HG02623 (cell line): ENCODE data around the gene SEMA5A.

Source experiments
- ATAC-seq: cut with Tn5 transposase; IDR thresholded peaks from one replicate; pipeline ENCODE4 v1.9.1; 2021; ENCODE audit warnings: moderate library complexity; ENCODE audit not compliant: unreplicated experiment

SEMA5A gene

GRCh38 chr5:9444346-9444745 lies 101.5 kb downstream of the SEMA5A start:
- no peak for ATAC-seq

- ATAC-seq: no peak
Observed at GRCh38 chr5:9441610-9442009, 104.3 kb downstream of the SEMA5A start.

- no peak for ATAC-seq
Observed at GRCh38 chr5:9440517-9440916, 105.4 kb downstream of the SEMA5A start.

GRCh38 chr5:9439531-9440292 lies 106.2 kb downstream of the SEMA5A start:
- no peak for ATAC-seq

GRCh38 chr5:9438596-9439354 lies 107.1 kb downstream of the SEMA5A start:
- no peak for ATAC-seq

- ATAC-seq: no peak
Observed at GRCh38 chr5:9437741-9438240, 108.1 kb downstream of the SEMA5A start.

- ATAC-seq: no peak
Observed at GRCh38 chr5:9431496-9432258, 114.2 kb downstream of the SEMA5A start.

- no peak for ATAC-seq
Observed at GRCh38 chr5:9431151-9431495, 114.8 kb downstream of the SEMA5A start.

GRCh38 chr5:9430306-9430705 lies 115.6 kb downstream of the SEMA5A start:
- ATAC-seq: no peak

- no peak for ATAC-seq
Observed at GRCh38 chr5:9429691-9430215, 116.1 kb downstream of the SEMA5A start.

GRCh38 chr5:9428272-9428671 lies 117.6 kb downstream of the SEMA5A start:
- no peak for ATAC-seq

- ATAC-seq: no peak
Observed at GRCh38 chr5:9425710-9426109, 120.2 kb downstream of the SEMA5A start.

GRCh38 chr5:9423571-9423970 lies 122.3 kb downstream of the SEMA5A start:
- ATAC-seq: no peak

- no peak for ATAC-seq
Observed at GRCh38 chr5:9421884-9422283, 124.0 kb downstream of the SEMA5A start.

GRCh38 chr5:9419794-9420193 lies 126.1 kb downstream of the SEMA5A start:
- no peak for ATAC-seq

- ATAC-seq: no peak
Observed at GRCh38 chr5:9415566-9415965, 130.3 kb downstream of the SEMA5A start.

- ATAC-seq: no peak
Observed at GRCh38 chr5:9415091-9415490, 130.8 kb downstream of the SEMA5A start.

GRCh38 chr5:9411142-9411541 lies 134.7 kb downstream of the SEMA5A start:
- ATAC-seq: no peak

GRCh38 chr5:9409413-9409960 lies 136.4 kb downstream of the SEMA5A start:
- no peak for ATAC-seq

- ATAC-seq: no peak
Observed at GRCh38 chr5:9408964-9409363, 136.9 kb downstream of the SEMA5A start.

- ATAC-seq: peak; percentile 80
Observed at GRCh38 chr5:9405196-9405754, 140.6 kb downstream of the SEMA5A start.
